HCT116 (cell line): Measurements from ENCODE around the gene CRISPLD2. TPM values are rescaled to one million over a fixed set of nuclear protein-coding genes. Genes with fewer than 3 reads are reported as not detected.

Source experiments
- ATAC-seq: fragments of 200-7000 bp; cut with Tn5 transposase; 2 replicates; pipeline ENCODE4 v1.9.1; 2020; ENCODE audit warnings: mild to moderate bottlenecking, moderate library complexity
- BruUV-seq: library from RNA; stranded (reverse); fragments of 400-500 nt; replicated peaks from 2 replicates; lab custom pipeline; 2021; lab: Mats Ljungman, UMichigan
- CTCF ChIA-PET: fragments of 300-600 bp; sonication (Branson Sonifier 250); formaldehyde crosslinking; loops from one replicate; lab custom pipeline; 2021; ENCODE audit warnings: antibody characterized with exemption; lab: Charles Lee
- POLR2A ChIA-PET: fragments of 300-600, 350-600 bp; sonication (Branson Sonifier 250); formaldehyde crosslinking; loops from one replicate; lab custom pipeline; 2021; ENCODE audit warnings: antibody characterized with exemption; lab: Charles Lee
- RAD21 ChIA-PET, 2 experiments: fragments of 300-600 bp; sonication (Branson Sonifier 250); formaldehyde crosslinking; loops; one replicate each; lab custom pipeline; 2023; ENCODE audit warnings: low total read pairs in 2 of 2; ENCODE audit not compliant: uncharacterized antibody in 2 of 2, unreplicated experiment in 2 of 2, low non-redundant PET in 1 of 2; lab: Charles Lee
- DNase-seq: peaks from one replicate; pipeline ENCODE4 v3.0.0-alpha.2; 2010; ENCODE audit warnings: low read depth, low spot score
- H2AFZ ChIP-seq: fragments of 200-600 bp; shearing (Covaris generic), sonication (generic); 2 replicates; pipeline ENCODE4 v1.6.1; 2017; ENCODE audit warnings: low read depth, mixed run types, mixed read lengths, antibody characterized with exemption, low read length; ENCODE audit not compliant: poor library complexity, severe bottlenecking
- H3K27ac ChIP-seq: 2 replicates; pipeline ENCODE4 v1.5.1; 2012; ENCODE audit warnings: low read depth, low read length
- H3K27me3 ChIP-seq: fragments of 200-600 bp; sonication (generic); 2 replicates; pipeline ENCODE4 v1.6.1; 2016; ENCODE audit warnings: mixed run types, low read length, mixed read lengths; ENCODE audit not compliant: insufficient read depth
- H3K36me3 ChIP-seq, 2 experiments: fragments of 200-500 bp in 1 of 2; fragments of 200-600 bp in 1 of 2; sonication (Bioruptor generic) in 1 of 2; sonication (generic) in 1 of 2; 2 replicates each; pipeline versions ENCODE4 v1.5.1 to v1.6.1; 2014 to 2016; ENCODE audit warnings: low read length in 2 of 2, inconsistent platforms in 1 of 2, mixed read lengths in 1 of 2, mixed run types in 1 of 2; ENCODE audit not compliant: insufficient read depth in 2 of 2, control insufficient read depth in 1 of 2
- H3K4me1 ChIP-seq, 2 experiments: fragments of 200-600 bp in 1 of 2; sonication (generic) in 1 of 2; 2 replicates each; pipeline versions ENCODE4 v1.5.1 to v1.6.1; 2012 to 2017; ENCODE audit warnings: low read length in 2 of 2, inconsistent platforms in 1 of 2, mild to moderate bottlenecking in 1 of 2, mixed read lengths in 1 of 2, mixed run types in 1 of 2, moderate library complexity in 1 of 2; ENCODE audit not compliant: insufficient read depth in 2 of 2, control insufficient read depth in 1 of 2
- H3K4me2 ChIP-seq: fragments of 200-600 bp; sonication (generic); 2 replicates; pipeline ENCODE4 v1.6.1; 2017; ENCODE audit warnings: mixed run types, low read length, mixed read lengths
- H3K4me3 ChIP-seq, 2 experiments: fragments of 200-600 bp in 1 of 2; sonication (generic) in 1 of 2; replicated peaks in 1 of 2; 2 replicates each; pipeline ENCODE4 v1.5.1; 2011 to 2016; ENCODE audit warnings: low read length in 2 of 2, control low read depth in 1 of 2, low read depth in 1 of 2, mild to moderate bottlenecking in 1 of 2, mixed read lengths in 1 of 2, mixed run types in 1 of 2
- H3K79me2 ChIP-seq: fragments of 200-600 bp; sonication (generic); 2 replicates; pipeline ENCODE4 v1.6.1; 2017; ENCODE audit warnings: mild to moderate bottlenecking, mixed run types, low read length, moderate library complexity, mixed read lengths; ENCODE audit not compliant: insufficient read depth
- H3K9ac ChIP-seq: fragments of 200-600 bp; sonication (generic); 2 replicates; pipeline ENCODE4 v1.6.1; 2016; ENCODE audit warnings: low read length, mixed read lengths
- H3K9me2 ChIP-seq: fragments of 200-600 bp; sonication (generic), shearing (Covaris generic); 2 replicates; pipeline ENCODE4 v1.6.1; 2017; ENCODE audit warnings: mixed run types, mild to moderate bottlenecking, moderate library complexity; ENCODE audit not compliant: insufficient read depth
- H3K9me3 ChIP-seq, 2 experiments: fragments of 200-500 bp in 1 of 2; fragments of 200-600 bp in 1 of 2; sonication (Bioruptor generic) in 1 of 2; sonication (generic) in 1 of 2; 2 replicates each; pipeline ENCODE4 v1.6.1; 2014 to 2017; ENCODE audit warnings: low read length in 2 of 2, mixed read lengths in 2 of 2, inconsistent platforms in 1 of 2, low read depth in 1 of 2, mild to moderate bottlenecking in 1 of 2, mixed run types in 1 of 2, moderate library complexity in 1 of 2; ENCODE audit not compliant: control insufficient read depth in 1 of 2, insufficient read depth in 1 of 2
- H4K20me1 ChIP-seq: fragments of 200-600 bp; sonication (generic), shearing (Covaris generic); 2 replicates; pipeline ENCODE4 v1.6.1; 2017; ENCODE audit warnings: mixed run types, mild to moderate bottlenecking, moderate library complexity; ENCODE audit not compliant: insufficient read depth
- CBX3 ChIP-seq: IDR thresholded peaks from 2 replicates; pipeline ENCODE4 v1.6.1; 2012; ENCODE audit warnings: low read depth
- EGR1 ChIP-seq: IDR thresholded peaks from 2 replicates; pipeline ENCODE4 v1.6.1; 2012; ENCODE audit warnings: low read depth
- ELF1 ChIP-seq: IDR thresholded peaks from 2 replicates; pipeline ENCODE4 v1.6.1; 2012; ENCODE audit warnings: low read depth, borderline replicate concordance
- EZH2 ChIP-seq: fragments of 200-600 bp; sonication (generic); IDR thresholded peaks from 2 replicates; pipeline ENCODE4 v1.6.1; 2017; ENCODE audit warnings: antibody characterized with exemption, mixed run types
- EZH2phosphoT487 ChIP-seq: fragments of 200-600 bp; IDR thresholded peaks from 2 replicates; pipeline ENCODE4 v1.6.1; 2018; ENCODE audit warnings: antibody characterized with exemption, borderline replicate concordance
- FOSL1 ChIP-seq: IDR thresholded peaks from 2 replicates; pipeline ENCODE4 v1.6.1; 2012; ENCODE audit warnings: low read depth
- JUND ChIP-seq: IDR thresholded peaks from 2 replicates; pipeline ENCODE4 v1.6.1; 2012
- POLR2A ChIP-seq: IDR thresholded peaks from 2 replicates; pipeline ENCODE4 v1.7.0; 2011; ENCODE audit warnings: borderline replicate concordance; ENCODE audit not compliant: insufficient read depth, insufficient read length; ENCODE audit errors: extremely low read depth
- REST ChIP-seq: IDR thresholded peaks from 2 replicates; pipeline ENCODE4 v1.6.1; 2012; ENCODE audit warnings: low read depth
- SIN3A ChIP-seq: IDR thresholded peaks from 2 replicates; pipeline ENCODE4 v1.6.1; 2012; ENCODE audit warnings: low read depth
- SP1 ChIP-seq: IDR thresholded peaks from 2 replicates; pipeline ENCODE4 v1.6.1; 2012; ENCODE audit warnings: low read depth
- SRF ChIP-seq: IDR thresholded peaks from 2 replicates; pipeline ENCODE4 v1.6.1; 2012; ENCODE audit warnings: low read depth
- TCF7L2 ChIP-seq: IDR thresholded peaks from 2 replicates; pipeline ENCODE4 v1.7.0; 2011; ENCODE audit warnings: borderline replicate concordance, inconsistent platforms; ENCODE audit not compliant: insufficient read depth, insufficient read length; ENCODE audit errors: extremely low read depth
- YY1 ChIP-seq: IDR thresholded peaks from 2 replicates; pipeline ENCODE4 v1.6.1; 2011; ENCODE audit warnings: low read length, low read depth, moderate library complexity, mild to moderate bottlenecking; ENCODE audit not compliant: insufficient replicate concordance; ENCODE audit errors: extremely low read depth
- ZBTB33 ChIP-seq: IDR thresholded peaks from 2 replicates; pipeline ENCODE4 v1.6.1; 2011; ENCODE audit warnings: mild to moderate bottlenecking, low read length, moderate library complexity; ENCODE audit not compliant: insufficient replicate concordance; ENCODE audit errors: extremely low read depth
- ZNF274 ChIP-seq: fragments of 200-500 bp; sonication (Bioruptor generic); IDR thresholded peaks from 2 replicates; pipeline ENCODE4 v1.6.1; 2014; ENCODE audit warnings: mild to moderate bottlenecking, low read depth, low read length, inconsistent platforms
- intact Hi-C: fragments of 100-400 bp; cut with micrococcal nuclease; formaldehyde crosslinking; loops from 2 replicates; pipeline ENCODE4 v1.10.0; 2022
- total RNA-seq: library from RNA; stranded (reverse); gene quantifications from one replicate; pipeline ENCODE4 v1.2.1, GENCODE V29; 2021; ENCODE audit not compliant: unreplicated experiment
- TF ChIP-seq, protein P1 (sequence below): IDR thresholded peaks from 2 replicates; pipeline ENCODE4 v1.6.1; 2012
- TF ChIP-seq, protein P2 (sequence below): IDR thresholded peaks from 2 replicates; pipeline ENCODE4 v1.6.1; 2012

Gene CRISPLD2
- total RNA-seq, 1 experiment from 2014 or later: 4.6 TPM

DNA sequence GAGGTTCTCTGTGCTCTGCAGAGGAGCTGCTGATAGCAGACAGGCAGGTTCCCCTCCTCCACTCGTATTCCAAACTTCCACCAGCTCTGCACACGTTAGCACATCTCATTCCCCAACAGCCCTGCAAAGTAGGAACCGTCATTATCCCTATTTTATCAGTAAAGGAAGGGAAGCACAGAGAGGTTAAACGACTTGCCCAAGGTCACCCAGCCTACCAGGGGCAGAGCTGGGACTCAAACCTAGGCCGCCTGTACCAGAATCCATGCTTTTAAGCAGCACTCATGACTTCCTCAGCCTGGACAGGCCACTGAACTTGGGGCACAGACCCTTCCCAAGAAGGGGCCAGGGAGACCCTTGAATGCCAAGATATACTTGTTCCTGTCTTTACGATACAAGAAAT, 75.2 kb downstream of the CRISPLD2 start:
- no peak overlapping the region for H3K9ac ChIP-seq
- H3K4me2 ChIP-seq: no peak overlapping the region
- no peaks in the 10 kb centered on the region for H3K9me2 ChIP-seq
- H3K79me2 ChIP-seq: no peaks in the 10 kb centered on the region
- no peak overlapping the region for H3K4me3 ChIP-seq
- CTCF ChIA-PET: no interaction called here
- no peaks in the 10 kb centered on the region for H3K27me3 ChIP-seq
- no peak overlapping the region for H2AFZ ChIP-seq
- H3K4me1 ChIP-seq: peaks cover 0 to 5% of the 10 kb centered on the region in 2 experiments; a peak in 1 of 4 replicates
- H3K9me3 ChIP-seq: no peaks in the 10 kb centered on the region
- TF ChIP-seq EZH2 (no peak), SP1 (no peak), TCF7L2 (no peak), CBX3 (no peak), POLR2A (no peak), YY1 (no peak), SIN3A (no peak), ZNF274 (no peak), REST (no peak), ELF1 (no peak), JUND (no peak), EZH2phosphoT487 (no peak), ZBTB33 (no peak), EGR1 (no peak), FOSL1 (no peak), SRF (no peak)
- TF ChIP-seq, protein P1, sequence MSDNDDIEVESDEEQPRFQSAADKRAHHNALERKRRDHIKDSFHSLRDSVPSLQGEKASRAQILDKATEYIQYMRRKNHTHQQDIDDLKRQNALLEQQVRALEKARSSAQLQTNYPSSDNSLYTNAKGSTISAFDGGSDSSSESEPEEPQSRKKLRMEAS: no peak
- TF ChIP-seq, protein P2, sequence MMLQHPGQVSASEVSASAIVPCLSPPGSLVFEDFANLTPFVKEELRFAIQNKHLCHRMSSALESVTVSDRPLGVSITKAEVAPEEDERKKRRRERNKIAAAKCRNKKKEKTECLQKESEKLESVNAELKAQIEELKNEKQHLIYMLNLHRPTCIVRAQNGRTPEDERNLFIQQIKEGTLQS: no peak
- ATAC-seq (no peak), DNase-seq (no peak)
- RAD21 ChIA-PET: no interaction called here
- POLR2A ChIA-PET: no interaction called here
- no peaks in the 10 kb centered on the region for H3K36me3 ChIP-seq
- intact Hi-C loops: no loop called here
- no peaks in the 10 kb centered on the region for H4K20me1 ChIP-seq
- H3K27ac ChIP-seq: no peak overlapping the region
- no TSS peak for BruUV-seq
